ENCODE results near the gene ACKR2.

ACKR2 gene

DNA sequence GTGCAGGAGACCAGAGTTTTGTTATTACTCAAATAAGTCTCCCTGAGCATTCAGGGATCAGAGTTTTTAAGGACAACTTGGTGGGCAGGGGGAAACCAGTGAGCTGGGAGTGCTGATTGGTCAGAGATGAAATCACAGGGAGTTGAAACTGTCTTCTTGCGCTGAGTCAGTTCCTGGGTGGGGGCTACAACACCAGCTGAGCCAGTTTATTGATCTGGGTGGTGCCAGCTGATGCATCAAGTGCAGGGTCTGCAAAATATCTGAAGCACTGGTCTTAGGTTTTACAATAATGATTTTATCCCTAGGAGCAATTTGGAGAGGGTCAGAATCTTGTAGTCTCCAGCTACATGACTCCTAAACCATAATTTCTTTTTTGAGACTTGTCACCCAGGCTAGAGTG lies 82.9 kb downstream of the ACKR2 start:
- H3K79me2 ChIP-seq (ENCODE audit: low read length) = no peaks in the 10 kb centered on the region
- no peak overlapping the region for H3K27ac ChIP-seq (ENCODE audit: low read length)
- no peaks in the 10 kb centered on the region for H3K9me3 ChIP-seq (ENCODE audit: insufficient read depth, low read length)
- no peak overlapping the region for H2AFZ ChIP-seq (ENCODE audit: low read depth, low read length)
- H3K36me3 ChIP-seq (replicated peaks; ENCODE audit: low read depth, low read length) = no peaks in the 10 kb centered on the region
- no peak overlapping the region for H3K9ac ChIP-seq (ENCODE audit: low read length)
- no peaks in the 10 kb centered on the region for H3K4me1 ChIP-seq (ENCODE audit: low read length)
- H3K4me3 ChIP-seq (ENCODE audit: low read length) = no peak overlapping the region
- H4K20me1 ChIP-seq (ENCODE audit: insufficient read depth, low read length) = no peaks in the 10 kb centered on the region
- H3K27me3 ChIP-seq (ENCODE audit: low read depth, low read length) = peaks cover 12% of the 10 kb centered on the region; the same call in 1 of the 2 replicates
- H3K4me2 ChIP-seq (ENCODE audit: low read length) = no peak overlapping the region
- no peak for TF ChIP-seq CTCF (IDR thresholded peaks at IDR 0.05; ENCODE audit: low read depth, low read length)
- TF ChIP-seq EZH2phosphoT487 (IDR thresholded peaks at IDR 0.05; ENCODE audit: low read depth) = no peak

- no peaks in the 10 kb centered on the region for H3K79me2 ChIP-seq (ENCODE audit: low read length)
- H3K9me3 ChIP-seq (ENCODE audit: insufficient read depth, low read length) = no peaks in the 10 kb centered on the region
- no peak overlapping the region for H3K9ac ChIP-seq (ENCODE audit: low read length)
- no peak overlapping the region for H3K4me2 ChIP-seq (ENCODE audit: low read length)
- peaks cover 7% of the 10 kb centered on the region; the same call in 1 of the 2 replicates for H3K27me3 ChIP-seq (ENCODE audit: low read depth, low read length)
- H3K4me1 ChIP-seq (ENCODE audit: low read length) = no peaks in the 10 kb centered on the region
- H3K27ac ChIP-seq (ENCODE audit: low read length) = no peak overlapping the region
- H3K36me3 ChIP-seq (replicated peaks; ENCODE audit: low read depth, low read length) = no peaks in the 10 kb centered on the region
- no peaks in the 10 kb centered on the region for H4K20me1 ChIP-seq (ENCODE audit: insufficient read depth, low read length)
- H2AFZ ChIP-seq (ENCODE audit: low read depth, low read length) = no peak overlapping the region
- TF ChIP-seq EZH2phosphoT487 (IDR thresholded peaks at IDR 0.05; ENCODE audit: low read depth) = no peak
- TF ChIP-seq CTCF (IDR thresholded peaks at IDR 0.05; ENCODE audit: low read depth, low read length) = no peak
- no peak overlapping the region for H3K4me3 ChIP-seq (ENCODE audit: low read length)
Measured at GRCh38 chr3:42892807-42893206, 83.6 kb downstream of the ACKR2 start.

GRCh38 chr3:42894698-42895579 lies 85.7 kb downstream of the ACKR2 start:
- no peak overlapping the region for H3K4me2 ChIP-seq (ENCODE audit: low read length)
- no peak overlapping the region for H3K9ac ChIP-seq (ENCODE audit: low read length)
- H3K9me3 ChIP-seq (ENCODE audit: insufficient read depth, low read length) = no peaks in the 10 kb centered on the region
- H3K4me3 ChIP-seq (ENCODE audit: low read length) = no peak overlapping the region
- no peaks in the 10 kb centered on the region for H3K79me2 ChIP-seq (ENCODE audit: low read length)
- peaks cover 7% of the 10 kb centered on the region; the same call in 1 of the 2 replicates for H3K27me3 ChIP-seq (ENCODE audit: low read depth, low read length)
- no peak for TF ChIP-seq EZH2phosphoT487 (IDR thresholded peaks at IDR 0.05; ENCODE audit: low read depth)
- TF ChIP-seq CTCF (IDR thresholded peaks at IDR 0.05; ENCODE audit: low read depth, low read length) = no peak
- no peak overlapping the region for H3K27ac ChIP-seq (ENCODE audit: low read length)
- H4K20me1 ChIP-seq (ENCODE audit: insufficient read depth, low read length) = no peaks in the 10 kb centered on the region
- no peaks in the 10 kb centered on the region for H3K36me3 ChIP-seq (replicated peaks; ENCODE audit: low read depth, low read length)
- H3K4me1 ChIP-seq (ENCODE audit: low read length) = no peaks in the 10 kb centered on the region
- H2AFZ ChIP-seq (ENCODE audit: low read depth, low read length) = no peak overlapping the region

GRCh38 chr3:42895580-42895868 lies 86.3 kb downstream of the ACKR2 start:
- no peaks in the 10 kb centered on the region for H3K9me3 ChIP-seq (ENCODE audit: insufficient read depth, low read length)
- peaks cover 7% of the 10 kb centered on the region; the same call in 1 of the 2 replicates for H3K27me3 ChIP-seq (ENCODE audit: low read depth, low read length)
- H3K79me2 ChIP-seq (ENCODE audit: low read length) = no peaks in the 10 kb centered on the region
- H3K4me2 ChIP-seq (ENCODE audit: low read length) = no peak overlapping the region
- H2AFZ ChIP-seq (ENCODE audit: low read depth, low read length) = no peak overlapping the region
- no peak overlapping the region for H3K27ac ChIP-seq (ENCODE audit: low read length)
- H3K4me1 ChIP-seq (ENCODE audit: low read length) = no peaks in the 10 kb centered on the region
- TF ChIP-seq EZH2phosphoT487 (IDR thresholded peaks at IDR 0.05; ENCODE audit: low read depth) = no peak
- no peak for TF ChIP-seq CTCF (IDR thresholded peaks at IDR 0.05; ENCODE audit: low read depth, low read length)
- H3K9ac ChIP-seq (ENCODE audit: low read length) = no peak overlapping the region
- no peaks in the 10 kb centered on the region for H4K20me1 ChIP-seq (ENCODE audit: insufficient read depth, low read length)
- H3K36me3 ChIP-seq (replicated peaks; ENCODE audit: low read depth, low read length) = no peaks in the 10 kb centered on the region
- no peak overlapping the region for H3K4me3 ChIP-seq (ENCODE audit: low read length)
